ENCODE measurements around the gene ATP2B3. TPM values are rescaled to one million over a fixed set of nuclear protein-coding genes. Genes with fewer than 3 reads are reported as not detected.
A peak's percentile ranks its signal among the peaks of the same experiment; 100 is the strongest.

Gene ATP2B3
- total RNA-seq, 1 donor from 2014 or later: not detected

DNA sequence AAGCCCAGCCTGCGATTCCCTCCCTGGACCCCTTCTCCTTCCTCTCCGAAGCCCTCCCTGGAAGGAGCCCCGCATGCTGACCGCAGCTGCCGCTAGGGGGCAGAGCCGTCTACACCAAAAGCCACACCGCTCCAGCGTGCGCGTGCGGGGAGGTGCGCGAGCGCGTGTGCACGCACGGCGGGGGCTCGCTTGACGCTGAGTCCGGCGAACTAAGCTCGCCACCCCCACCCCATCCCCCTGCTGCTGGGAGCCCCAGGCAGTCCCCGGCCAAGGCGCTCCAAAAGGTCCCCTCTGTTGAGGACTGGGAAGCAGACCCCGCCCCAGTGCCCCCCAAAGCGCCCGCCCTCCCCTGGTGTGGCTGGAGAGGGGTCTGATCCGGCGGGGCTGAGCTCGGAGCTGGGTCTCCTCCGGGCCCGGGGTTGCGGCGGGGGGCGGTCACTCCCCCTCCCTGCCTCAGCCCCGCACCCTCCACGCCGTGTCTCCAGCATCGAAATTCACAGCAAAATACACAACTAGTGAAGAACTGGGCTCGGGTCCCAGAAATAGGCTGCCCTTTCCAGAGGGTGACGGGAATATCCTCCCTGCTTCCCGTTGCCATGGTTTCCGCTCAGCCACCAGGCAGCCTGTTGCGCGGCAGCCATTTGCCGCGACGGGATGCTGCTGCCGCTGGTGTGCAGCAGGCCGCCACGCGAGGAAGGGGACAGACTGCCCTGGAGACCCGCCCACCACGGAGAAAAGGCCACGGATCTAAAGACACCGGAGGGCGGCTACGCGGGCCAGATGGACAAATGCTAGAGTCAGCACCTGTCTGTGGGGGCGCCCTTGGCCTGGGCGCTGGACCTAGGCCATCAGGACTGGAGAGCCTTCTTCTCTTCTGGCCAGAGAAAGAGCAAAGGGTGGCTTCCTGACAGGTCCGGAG lies 92.7 kb downstream of the ATP2B3 start:
- intact Hi-C loops (cut with micrococcal nuclease): no loop called here
- H3K27ac ChIP-seq (replicated peaks): no peak overlapping the region
- TF ChIP-seq, protein P1, sequence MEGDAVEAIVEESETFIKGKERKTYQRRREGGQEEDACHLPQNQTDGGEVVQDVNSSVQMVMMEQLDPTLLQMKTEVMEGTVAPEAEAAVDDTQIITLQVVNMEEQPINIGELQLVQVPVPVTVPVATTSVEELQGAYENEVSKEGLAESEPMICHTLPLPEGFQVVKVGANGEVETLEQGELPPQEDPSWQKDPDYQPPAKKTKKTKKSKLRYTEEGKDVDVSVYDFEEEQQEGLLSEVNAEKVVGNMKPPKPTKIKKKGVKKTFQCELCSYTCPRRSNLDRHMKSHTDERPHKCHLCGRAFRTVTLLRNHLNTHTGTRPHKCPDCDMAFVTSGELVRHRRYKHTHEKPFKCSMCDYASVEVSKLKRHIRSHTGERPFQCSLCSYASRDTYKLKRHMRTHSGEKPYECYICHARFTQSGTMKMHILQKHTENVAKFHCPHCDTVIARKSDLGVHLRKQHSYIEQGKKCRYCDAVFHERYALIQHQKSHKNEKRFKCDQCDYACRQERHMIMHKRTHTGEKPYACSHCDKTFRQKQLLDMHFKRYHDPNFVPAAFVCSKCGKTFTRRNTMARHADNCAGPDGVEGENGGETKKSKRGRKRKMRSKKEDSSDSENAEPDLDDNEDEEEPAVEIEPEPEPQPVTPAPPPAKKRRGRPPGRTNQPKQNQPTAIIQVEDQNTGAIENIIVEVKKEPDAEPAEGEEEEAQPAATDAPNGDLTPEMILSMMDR (IDR thresholded peaks at IDR 0.05; ENCODE audit: borderline replicate concordance): peak; percentile 78

DNA sequence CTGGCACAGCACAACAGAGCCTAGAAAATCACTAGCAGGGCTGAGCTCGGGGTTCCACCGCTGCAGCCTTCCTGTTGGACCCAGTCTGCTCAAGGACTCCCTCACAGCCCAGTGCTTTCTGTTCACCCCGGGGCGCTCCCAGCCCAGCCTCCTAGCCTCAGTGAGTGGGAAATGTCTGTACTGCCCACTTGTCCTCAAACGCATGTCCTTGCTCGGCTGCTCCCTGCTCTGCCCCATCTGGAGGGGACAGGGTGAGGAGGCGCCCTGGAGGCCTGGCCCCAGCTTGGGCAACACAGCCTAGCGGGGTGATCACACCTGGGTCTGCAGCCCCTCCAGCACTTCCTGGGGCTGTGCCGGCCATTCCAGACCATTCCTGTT lies 93.4 kb downstream of the ATP2B3 start:
- intact Hi-C loops (cut with micrococcal nuclease): no loop called here

More for the DNA sequence above, 92.7 kb downstream of the ATP2B3 start:
- peak; percentile 69 for DNase-seq
- no peaks in the 10 kb centered on the region for H3K9me3 ChIP-seq (replicated peaks)
- peaks cover 14% of the 10 kb centered on the region for H3K4me1 ChIP-seq
- H3K4me3 ChIP-seq: peak overlapping the region; percentile 60
- no peaks in the 10 kb centered on the region for H3K36me3 ChIP-seq
- H3K27me3 ChIP-seq (ENCODE audit: low read depth): peaks cover 5% of the 10 kb centered on the region

DNA sequence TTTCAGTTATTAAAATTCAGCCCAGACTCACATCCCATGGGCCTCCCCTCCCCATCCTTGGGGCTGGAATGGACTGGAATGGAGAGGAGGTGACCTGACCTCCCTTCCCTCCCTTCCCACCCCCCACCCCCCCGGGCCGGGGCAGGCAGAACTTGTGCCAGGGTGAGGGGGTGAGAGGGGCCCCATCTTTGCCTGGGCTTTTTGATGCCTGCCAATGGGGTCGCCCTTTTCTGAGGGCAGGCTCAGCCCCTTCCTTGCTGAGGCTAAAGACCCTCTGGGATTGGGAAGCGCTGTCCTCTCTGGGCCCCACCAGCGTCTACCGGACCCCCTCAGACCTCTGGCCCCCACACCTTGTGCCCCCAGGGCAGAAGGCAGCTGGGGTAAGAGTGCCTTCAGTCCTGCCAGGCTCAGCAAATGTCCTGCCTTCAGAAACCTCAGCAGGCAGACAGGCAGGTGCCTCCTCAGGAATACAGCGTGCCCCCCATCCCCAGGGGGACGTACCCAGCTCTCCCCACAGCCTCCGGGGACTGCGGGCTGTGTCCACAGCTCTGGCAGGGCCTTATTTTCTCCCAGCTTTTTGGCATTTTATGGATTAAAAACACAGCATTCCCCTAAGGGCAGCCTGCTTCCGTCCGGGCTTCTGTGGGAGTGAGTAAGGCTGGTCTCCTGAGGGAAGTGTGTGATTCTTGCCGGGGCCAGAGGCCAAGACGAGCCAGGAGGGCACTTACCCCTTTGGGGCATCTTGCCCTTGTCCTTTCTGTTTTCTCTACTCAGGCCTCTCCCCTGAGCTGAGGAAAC lies 94.1 kb downstream of the ATP2B3 start:
- DNase-seq: no peak
- TF ChIP-seq, protein P1 (IDR thresholded peaks at IDR 0.05; ENCODE audit: borderline replicate concordance): no peak
- Histone ChIP-seq H3K36me3 (no peaks in the 10 kb centered on the region), H3K27ac (replicated peaks) (no peak overlapping the region), H3K4me3 (no peak overlapping the region), H3K9me3 (replicated peaks) (no peaks in the 10 kb centered on the region), H3K27me3 (ENCODE audit: low read depth) (peaks cover 5% of the 10 kb centered on the region), H3K4me1 (peaks cover 14% of the 10 kb centered on the region)
- intact Hi-C loops (cut with micrococcal nuclease): no loop called here

More for the DNA sequence above, 93.4 kb downstream of the ATP2B3 start:
- TF ChIP-seq, protein P1 (IDR thresholded peaks at IDR 0.05; ENCODE audit: borderline replicate concordance): no peak
- Histone ChIP-seq H3K27ac (replicated peaks) (no peak overlapping the region), H3K4me3 (no peak overlapping the region), H3K27me3 (ENCODE audit: low read depth) (peaks cover 5% of the 10 kb centered on the region), H3K4me1 (peaks cover 14% of the 10 kb centered on the region), H3K9me3 (replicated peaks) (no peaks in the 10 kb centered on the region), H3K36me3 (no peaks in the 10 kb centered on the region)
- DNase-seq: no peak

DNA sequence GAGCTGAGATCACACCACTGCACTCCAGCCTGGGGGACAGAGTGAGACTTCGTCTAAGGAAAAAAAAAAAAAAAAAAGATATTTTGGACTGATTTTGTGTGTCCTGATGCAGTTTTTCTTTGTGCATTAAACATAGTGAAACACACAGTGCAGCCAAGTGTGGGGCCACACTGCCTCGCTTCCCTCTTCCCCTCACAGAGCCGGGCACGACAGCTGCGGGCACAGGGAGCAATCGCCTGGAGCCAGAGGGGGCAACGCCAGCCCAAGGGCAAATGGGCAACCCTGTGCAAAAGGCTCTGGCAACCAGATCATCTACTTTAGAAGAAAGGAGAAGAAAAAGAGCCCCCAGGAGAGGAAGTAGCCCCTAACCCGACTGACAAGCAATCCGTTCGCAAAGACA lies 95.0 kb downstream of the ATP2B3 start:
- Histone ChIP-seq H3K27ac (replicated peaks) (no peak overlapping the region), H3K4me3 (no peak overlapping the region), H3K36me3 (no peaks in the 10 kb centered on the region), H3K9me3 (replicated peaks) (no peaks in the 10 kb centered on the region), H3K27me3 (ENCODE audit: low read depth) (peaks cover 9% of the 10 kb centered on the region), H3K4me1 (peaks cover 14% of the 10 kb centered on the region)
- DNase-seq: no peak
- intact Hi-C loops (cut with micrococcal nuclease): no loop called here
- TF ChIP-seq, protein P1 (IDR thresholded peaks at IDR 0.05; ENCODE audit: borderline replicate concordance): no peak

DNA sequence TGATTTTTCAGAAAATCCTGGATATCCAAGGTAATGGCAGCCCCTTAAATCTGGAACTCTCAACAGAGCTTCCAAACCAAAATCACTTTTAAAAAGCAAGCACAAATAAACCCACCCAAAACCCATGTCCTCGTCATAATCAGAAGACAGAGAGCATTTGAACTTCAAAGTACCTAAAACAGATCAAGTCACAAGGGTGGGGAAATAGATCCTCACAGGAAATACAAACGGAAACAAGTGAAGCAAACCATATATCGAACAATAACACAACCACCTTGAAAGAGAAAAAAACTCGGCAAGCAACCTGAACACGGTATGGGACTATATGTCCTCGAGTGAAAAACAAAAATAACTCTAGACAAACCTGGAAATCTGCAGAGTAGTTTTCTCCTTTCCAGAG lies 97.4 kb downstream of the ATP2B3 start:
- Histone ChIP-seq H3K36me3 (no peaks in the 10 kb centered on the region), H3K9me3 (replicated peaks) (no peaks in the 10 kb centered on the region), H3K27me3 (ENCODE audit: low read depth) (peaks cover 9% of the 10 kb centered on the region), H3K27ac (replicated peaks) (no peak overlapping the region), H3K4me3 (no peak overlapping the region), H3K4me1 (peaks cover 10% of the 10 kb centered on the region)
- no peak for DNase-seq
- TF ChIP-seq, protein P1 (IDR thresholded peaks at IDR 0.05; ENCODE audit: borderline replicate concordance): no peak
- intact Hi-C loops (cut with micrococcal nuclease): no loop called here
